Stomach (tissue), 4 donors: ENCODE data around the gene MAEA.

Experiments used
- POLR2A ChIP-seq, 4 donors: fragments of 450-650 bp; IDR thresholded peaks; one replicate each; pipeline ENCODE4 v1.6.1; 2016; ENCODE audit warnings: antibody characterized with exemption in 4 of 4, control low read depth in 2 of 4, mild to moderate bottlenecking in 1 of 4, moderate library complexity in 1 of 4
- POLR2AphosphoS5 ChIP-seq, 3 donors: sonication (generic); formaldehyde crosslinking; IDR thresholded peaks; one replicate each; pipeline ENCODE4 v1.6.1; 2016; ENCODE audit warnings: antibody characterized with exemption in 3 of 3
- TF ChIP-seq, protein P1 (sequence below), 7 experiments: fragments of 450-650 bp in 4 of 7; fragments of 200-600 bp in 3 of 7; sonication (generic) in 3 of 7; IDR thresholded peaks; one replicate each; pipeline ENCODE4 v1.5.1; 2016 to 2019; ENCODE audit warnings: antibody characterized with exemption in 7 of 7, control low read depth in 2 of 7, mild to moderate bottlenecking in 1 of 7

DNA sequence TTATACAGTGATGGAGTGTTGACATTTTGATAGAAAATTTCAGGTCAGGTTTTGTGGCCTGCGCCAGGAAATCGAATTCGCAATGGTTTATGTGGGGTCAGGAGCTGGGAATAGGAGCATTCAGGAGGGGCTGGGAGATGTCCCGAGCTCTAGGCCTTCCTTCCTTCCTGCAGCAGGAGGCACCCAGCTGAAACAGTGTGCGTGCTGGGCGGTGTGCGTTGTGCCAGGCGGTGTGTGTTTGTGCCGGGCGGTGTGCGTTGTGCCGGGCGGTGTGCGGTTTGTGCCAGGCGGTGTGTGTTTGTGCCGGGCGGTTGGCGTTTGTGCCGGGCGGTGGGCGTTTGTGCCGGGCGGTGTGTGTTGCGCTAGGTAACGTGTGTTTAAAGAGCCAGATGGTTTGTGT is 59.1 kb downstream of the MAEA start:
- TF ChIP-seq, protein P1, sequence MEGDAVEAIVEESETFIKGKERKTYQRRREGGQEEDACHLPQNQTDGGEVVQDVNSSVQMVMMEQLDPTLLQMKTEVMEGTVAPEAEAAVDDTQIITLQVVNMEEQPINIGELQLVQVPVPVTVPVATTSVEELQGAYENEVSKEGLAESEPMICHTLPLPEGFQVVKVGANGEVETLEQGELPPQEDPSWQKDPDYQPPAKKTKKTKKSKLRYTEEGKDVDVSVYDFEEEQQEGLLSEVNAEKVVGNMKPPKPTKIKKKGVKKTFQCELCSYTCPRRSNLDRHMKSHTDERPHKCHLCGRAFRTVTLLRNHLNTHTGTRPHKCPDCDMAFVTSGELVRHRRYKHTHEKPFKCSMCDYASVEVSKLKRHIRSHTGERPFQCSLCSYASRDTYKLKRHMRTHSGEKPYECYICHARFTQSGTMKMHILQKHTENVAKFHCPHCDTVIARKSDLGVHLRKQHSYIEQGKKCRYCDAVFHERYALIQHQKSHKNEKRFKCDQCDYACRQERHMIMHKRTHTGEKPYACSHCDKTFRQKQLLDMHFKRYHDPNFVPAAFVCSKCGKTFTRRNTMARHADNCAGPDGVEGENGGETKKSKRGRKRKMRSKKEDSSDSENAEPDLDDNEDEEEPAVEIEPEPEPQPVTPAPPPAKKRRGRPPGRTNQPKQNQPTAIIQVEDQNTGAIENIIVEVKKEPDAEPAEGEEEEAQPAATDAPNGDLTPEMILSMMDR (IDR thresholded peaks at IDR 0.05) = no peak
- no peak for TF ChIP-seq POLR2AphosphoS5 (IDR thresholded peaks at IDR 0.05)
- no peak for TF ChIP-seq POLR2A (IDR thresholded peaks at IDR 0.05)
